Right cardiac atrium (tissue), 5 donors: ENCODE data around the gene ZIC2. TPM values are rescaled to one million over a fixed set of nuclear protein-coding genes. Genes with fewer than 3 reads are reported as not detected.

Source experiments
- ATAC-seq, 2 donors: fragments of 200-7000 bp; cut with Tn5 transposase; one replicate each; pipeline versions ENCODE4 v1.8.0 to v1.9.1; 2020; ENCODE audit warnings: moderate library complexity in 2 of 2, mild to moderate bottlenecking in 1 of 2
- DNase-seq, 3 donors: peaks; one replicate each; pipeline ENCODE4 v3.0.0-alpha.2; 2020
- H3K27ac ChIP-seq: one replicate; pipeline ENCODE4 v1.5.1; 2013; ENCODE audit warnings: mild to moderate bottlenecking, low read length, control low read depth, moderate library complexity
- H3K27me3 ChIP-seq: one replicate; pipeline ENCODE4 v1.6.1; 2013; ENCODE audit not compliant: control insufficient read depth, insufficient read depth
- H3K4me1 ChIP-seq: one replicate; pipeline ENCODE4 v1.6.1; 2013; ENCODE audit warnings: low read length; ENCODE audit not compliant: control insufficient read depth, insufficient read depth
- H3K4me3 ChIP-seq: one replicate; pipeline ENCODE4 v1.5.1; 2013; ENCODE audit warnings: low read length, control low read depth
- H3K9me3 ChIP-seq: one replicate; pipeline ENCODE4 v1.6.1; 2013; ENCODE audit warnings: low read length; ENCODE audit not compliant: control insufficient read depth
- WGBS: extraction: QIAGEN DNeasy Blood & Tissue Kit; methylation state at CpG from one replicate; pipeline ENCODE4 v1.1.7; 2013; 5-methylcytosine and 5-hydroxymethylcytosine counted together
- intact Hi-C, 4 donors: fragments of 100-400 bp; cut with DNase I; formaldehyde crosslinking; loops; one replicate each; pipeline versions ENCODE4 v1.11.0 to v1.14.0; 2022 to 2023
- polyA plus RNA-seq: library from polyadenylated mRNA; stranded (reverse); fragments of 200-250 nt; gene quantifications from one replicate; pipeline ENCODE4 v1.2.3, GENCODE V29; 2013
- total RNA-seq, 4 donors: library from RNA; stranded (reverse); fragmentation: NEBNext Ultra II Directional; extraction: Animal tissue kit (Norgen Biotek cat#: 25700); gene quantifications; one replicate each; pipeline ENCODE4 v1.2.1, GENCODE V29; 2021
- donor health status: healthy with polysubstance abuse.
- donor health status: DM: no; HTN: yes; CAD: no.
- donor health status: DM: no; HTN: no; CAD: no.
- donor health status: DM: no; HTN: yes; CAD: no; lungs with severe emphysema.
- donor health status: DM: yes; HTN: yes; CAD: no.

ZIC2 gene
- total and polyA plus RNA-seq, 5 donors, result not detected

DNA sequence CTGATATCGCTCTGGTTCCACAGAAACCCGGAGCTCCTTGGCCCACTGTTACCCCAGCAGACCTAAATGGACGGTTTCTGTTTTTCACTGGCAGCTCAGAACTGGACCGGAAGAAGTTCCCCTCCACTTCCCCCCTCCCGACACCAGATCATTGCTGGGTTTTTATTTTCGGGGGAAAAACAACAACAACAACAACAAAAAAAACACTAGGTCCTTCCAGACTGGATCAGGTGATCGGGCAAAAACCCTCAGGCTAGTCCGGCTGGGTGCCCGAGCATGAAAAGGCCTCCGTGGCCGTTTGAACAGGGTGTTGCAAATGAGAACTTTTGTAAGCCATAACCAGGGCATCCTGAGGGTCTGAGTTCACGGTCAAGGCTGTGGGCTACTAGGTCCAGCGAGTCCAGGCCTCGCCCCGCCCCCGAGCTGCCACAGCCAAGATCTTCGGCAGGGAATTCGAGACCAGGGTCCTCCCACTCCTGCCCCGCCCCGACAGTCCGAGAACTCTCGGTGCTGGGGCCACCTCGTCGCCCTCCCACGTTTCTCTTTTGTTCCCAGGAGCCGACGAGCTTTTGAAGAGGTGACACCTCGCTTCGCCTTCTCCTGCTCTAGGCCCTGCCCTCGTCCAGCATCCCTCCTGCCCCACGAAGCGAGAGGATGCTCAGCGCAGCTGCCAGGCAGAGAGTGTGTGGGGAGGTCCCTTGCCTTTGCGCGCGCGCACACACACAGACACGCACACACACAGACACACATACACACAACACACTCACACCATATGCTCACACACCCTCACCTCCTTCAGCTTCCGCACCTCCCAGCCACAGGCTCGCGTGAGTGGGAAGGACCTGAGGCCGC is 8.8 kb downstream of the ZIC2 start:
- intact Hi-C loops, result no loop called here
- DNase-seq (peak in 1 of 3 donors; percentile 11), ATAC-seq (peak; percentile 11)
- WGBS, result 8% methylated on average over 42 of the region's 42 CpGs
- Histone ChIP-seq H3K9me3 (no peaks in the 10 kb centered on the region), H3K27me3 (peaks cover 8% of the 10 kb centered on the region), H3K4me1 (no peaks in the 10 kb centered on the region), H3K27ac (no peak overlapping the region), H3K4me3 (no peak overlapping the region)

DNA sequence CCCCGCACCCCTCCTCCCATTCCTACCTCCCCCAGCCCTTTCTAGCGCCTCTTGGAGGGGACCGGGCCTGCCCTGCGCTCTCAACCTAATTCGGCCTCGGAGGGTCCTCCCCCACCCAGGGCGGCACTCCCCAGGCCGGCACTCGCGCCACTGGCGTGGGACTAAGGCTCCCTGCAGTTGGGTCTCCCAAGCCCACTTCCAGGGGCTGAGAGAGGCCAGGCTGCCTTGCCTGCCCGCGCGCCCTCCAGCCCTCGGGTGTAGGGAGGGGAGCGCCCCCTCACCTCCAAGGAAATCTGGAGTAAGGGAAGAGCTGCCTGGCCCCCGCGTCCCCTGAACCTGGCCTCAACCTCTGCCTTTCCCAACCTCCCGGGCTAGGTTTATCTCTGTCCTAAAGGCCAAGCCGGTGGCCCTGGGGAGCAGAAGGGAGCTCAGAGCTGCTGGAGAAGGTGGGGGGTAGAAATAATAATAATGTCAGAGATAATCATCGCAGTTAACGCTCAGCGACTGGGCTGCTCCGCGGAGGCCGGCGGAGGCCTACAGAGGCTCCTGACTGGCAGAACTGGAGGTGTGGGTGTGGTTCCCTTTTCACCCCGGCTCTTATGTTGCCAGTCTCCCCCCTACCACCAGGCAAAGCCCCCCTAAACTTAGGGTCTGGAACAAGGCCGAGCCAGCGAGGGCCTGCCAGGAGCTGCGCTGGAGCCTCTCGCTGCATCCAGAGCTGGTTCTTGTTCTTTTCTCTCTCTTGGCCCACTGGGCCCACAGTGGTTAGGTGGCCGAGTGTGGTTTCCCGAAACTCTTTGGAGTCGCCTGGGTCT is 9.6 kb downstream of the ZIC2 start:
- ATAC-seq (peak in 1 of 2 donors; percentile 40), DNase-seq (peak in 1 of 3 donors; percentile 20)
- intact Hi-C loops, result no loop called here
- no peak overlapping the region for H3K4me3 ChIP-seq
- peaks cover 10% of the 10 kb centered on the region for H3K27me3 ChIP-seq
- no peaks in the 10 kb centered on the region for H3K9me3 ChIP-seq
- H3K27ac ChIP-seq, result no peak overlapping the region
- 8% methylated on average over 35 of the region's 35 CpGs for WGBS
- H3K4me1 ChIP-seq, result no peaks in the 10 kb centered on the region

DNA sequence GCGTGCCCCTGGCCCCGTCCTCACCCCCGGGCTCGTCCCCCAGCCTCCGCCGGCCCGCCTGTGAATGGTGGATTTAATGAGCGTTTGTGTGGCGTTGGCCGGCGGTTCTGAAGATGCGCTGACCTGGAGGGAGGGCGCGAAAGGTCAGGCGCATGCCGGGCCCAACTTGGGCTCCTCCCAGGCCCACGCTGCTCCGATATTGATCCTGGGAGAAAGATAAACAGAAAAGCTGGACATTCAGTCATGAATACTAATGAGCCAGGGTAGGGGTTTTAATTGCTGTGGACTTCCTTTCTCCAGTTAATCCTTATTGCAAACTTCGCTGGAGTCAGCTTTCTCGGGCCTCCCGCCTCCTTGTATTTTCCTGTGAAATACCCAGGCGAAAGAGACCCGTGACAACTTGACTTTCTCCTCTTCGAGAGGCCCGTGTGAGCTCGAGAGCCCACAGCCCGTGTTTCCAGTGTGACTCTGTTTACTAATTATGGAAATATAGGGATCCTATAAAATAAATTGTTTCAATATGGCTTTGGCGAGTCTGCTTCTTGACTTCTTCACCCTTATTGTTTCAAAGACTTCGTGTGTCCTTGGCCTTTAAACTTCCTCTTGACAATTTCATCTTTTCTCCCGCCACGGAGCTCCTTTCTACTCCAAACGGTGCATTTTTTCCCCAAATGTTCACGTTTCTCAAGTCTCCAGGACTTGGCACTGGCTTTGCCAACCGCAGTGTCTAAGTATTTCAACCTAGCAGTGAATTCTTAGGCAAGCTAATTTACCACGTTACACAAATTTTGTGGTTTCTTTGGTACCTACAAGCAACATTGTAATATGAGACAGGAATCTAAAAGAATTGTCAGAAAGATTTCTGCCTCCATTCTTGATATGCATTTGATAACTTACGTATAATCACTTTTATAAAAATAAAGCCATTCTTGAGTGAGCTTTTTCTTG is 10.5 kb downstream of the ZIC2 start:
- Histone ChIP-seq H3K27ac (no peak overlapping the region), H3K4me1 (no peaks in the 10 kb centered on the region), H3K27me3 (peaks cover 10% of the 10 kb centered on the region), H3K9me3 (no peaks in the 10 kb centered on the region), H3K4me3 (no peak overlapping the region)
- WGBS, result 9% methylated on average over 36 of the region's 36 CpGs
- DNase-seq (no peak), ATAC-seq (no peak)
- intact Hi-C loops, result no loop called here

DNA sequence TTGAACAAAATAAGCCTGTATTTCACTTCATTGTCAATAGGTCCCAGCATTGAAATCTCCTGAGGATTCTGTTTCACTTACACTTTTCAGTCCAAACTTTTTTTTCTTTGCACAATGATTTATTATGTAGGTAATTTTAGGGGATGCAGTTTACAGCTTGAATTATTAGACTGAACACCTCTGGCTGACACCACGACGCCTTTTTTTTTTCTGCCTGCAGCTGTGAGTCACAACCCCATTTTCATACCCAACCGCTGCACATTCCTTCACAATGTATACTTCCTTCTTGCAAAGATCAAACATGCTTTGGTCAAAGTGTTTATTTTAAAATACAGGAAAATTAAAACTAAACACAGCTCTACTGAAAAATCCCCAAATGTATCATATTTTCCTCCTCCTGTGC is 11.4 kb downstream of the ZIC2 start:
- DNase-seq, result no peak
- Histone ChIP-seq H3K4me1 (no peaks in the 10 kb centered on the region), H3K27ac (no peak overlapping the region), H3K9me3 (no peaks in the 10 kb centered on the region), H3K4me3 (no peak overlapping the region), H3K27me3 (peaks cover 11% of the 10 kb centered on the region)
- no peak for ATAC-seq
- WGBS, result 7% methylated on average over 3 of the region's 3 CpGs
- intact Hi-C loops, result no loop called here

DNA sequence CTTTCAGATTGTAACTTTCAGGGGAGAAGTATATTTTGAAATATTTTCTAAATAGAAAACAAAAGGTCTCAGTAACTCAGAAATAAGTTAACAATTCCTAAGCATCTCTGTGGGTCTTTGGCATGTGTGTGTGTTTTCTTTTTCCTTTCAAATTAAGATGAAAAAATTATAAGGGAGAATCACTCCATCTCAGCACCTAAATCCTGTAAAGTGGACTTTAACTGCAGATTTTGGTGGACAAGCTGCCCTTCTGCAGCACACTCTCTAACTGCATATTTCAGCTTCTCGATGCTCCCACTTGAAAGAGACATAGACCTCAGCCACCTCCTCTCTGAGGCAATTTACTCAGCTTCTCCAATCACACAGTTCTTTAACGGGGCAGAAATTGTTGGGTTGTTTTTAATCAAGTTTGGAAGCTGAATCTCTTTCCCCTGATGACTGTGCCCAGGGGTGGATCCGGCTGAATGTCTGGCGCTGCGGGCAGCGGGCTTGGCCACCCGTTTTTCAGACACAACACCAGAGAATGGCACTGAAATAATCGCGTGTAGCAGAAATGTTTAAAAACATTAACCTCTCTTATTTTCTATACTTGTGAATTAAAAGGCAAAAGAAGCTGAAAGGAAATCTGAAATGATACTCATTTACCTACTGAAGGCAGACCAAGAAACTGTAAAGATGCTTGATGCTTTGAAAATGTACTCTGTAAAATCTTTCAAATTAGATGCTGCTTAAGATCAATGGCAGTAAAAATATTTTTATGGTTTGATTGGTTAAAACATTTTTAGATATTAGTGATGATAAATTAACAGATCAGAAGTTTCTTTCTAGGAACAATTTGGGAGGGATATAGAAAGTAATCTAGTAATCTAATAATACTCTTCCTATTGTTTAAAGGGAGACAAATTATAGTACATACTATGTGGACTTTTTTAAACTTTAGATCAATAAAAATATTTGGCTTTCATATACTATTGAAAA is 12.4 kb downstream of the ZIC2 start:
- ATAC-seq (no peak), DNase-seq (no peak)
- intact Hi-C loops, result no loop called here
- H3K9me3 ChIP-seq, result no peaks in the 10 kb centered on the region
- H3K4me1 ChIP-seq, result no peaks in the 10 kb centered on the region
- no peak overlapping the region for H3K27ac ChIP-seq
- H3K4me3 ChIP-seq, result no peak overlapping the region
- WGBS, result 11% methylated on average over 9 of the region's 9 CpGs
- peaks cover 12% of the 10 kb centered on the region for H3K27me3 ChIP-seq

DNA sequence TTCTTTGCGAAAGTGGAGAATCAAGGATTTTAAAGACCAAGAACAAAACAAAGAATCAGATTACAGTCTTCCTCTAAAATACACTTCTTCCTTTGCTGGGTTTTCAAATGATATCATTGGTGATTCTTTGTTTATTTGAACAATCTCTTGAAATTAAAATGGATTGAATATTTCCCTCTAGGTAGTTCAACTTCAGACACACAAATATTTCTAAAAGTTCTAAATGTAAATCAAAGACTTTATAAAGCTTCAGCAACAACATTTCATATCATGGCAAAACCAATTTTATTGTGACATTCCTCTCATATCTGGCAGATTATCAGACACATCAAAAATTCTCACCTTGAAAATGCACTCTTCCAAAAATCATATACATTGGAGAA is 13.0 kb downstream of the ZIC2 start:
- Histone ChIP-seq H3K27me3 (peaks cover 12% of the 10 kb centered on the region), H3K4me1 (no peaks in the 10 kb centered on the region), H3K9me3 (no peaks in the 10 kb centered on the region), H3K4me3 (no peak overlapping the region), H3K27ac (no peak overlapping the region)
- 18% methylated on average over 1 of the region's 1 CpG for WGBS
- ATAC-seq (no peak), DNase-seq (no peak)
- intact Hi-C loops, result no loop called here

DNA sequence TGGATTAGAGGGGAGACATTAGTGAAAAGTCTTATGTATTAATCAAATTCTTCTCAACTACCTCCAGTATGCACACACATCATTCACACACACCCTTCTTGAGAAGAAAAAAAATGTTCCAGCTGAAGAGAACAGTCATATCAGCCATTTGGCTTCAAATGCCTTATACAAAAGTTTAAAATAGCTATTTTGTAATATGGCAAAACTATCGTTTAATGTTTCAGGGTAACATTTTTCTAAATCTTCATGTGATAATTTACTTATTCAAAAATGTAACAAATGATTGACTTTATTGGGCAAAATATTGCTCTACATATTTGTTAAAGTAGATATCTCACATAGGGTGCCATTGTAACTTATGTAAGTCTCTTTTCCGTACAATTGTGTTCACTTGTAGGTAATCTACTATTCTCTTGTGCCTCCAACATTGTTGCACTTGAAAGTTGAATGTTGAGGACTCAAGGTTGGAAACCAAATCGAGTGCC is 13.6 kb downstream of the ZIC2 start:
- Histone ChIP-seq H3K9me3 (no peaks in the 10 kb centered on the region), H3K4me1 (no peaks in the 10 kb centered on the region), H3K27ac (no peak overlapping the region), H3K4me3 (no peak overlapping the region), H3K27me3 (peaks cover 12% of the 10 kb centered on the region)
- DNase-seq (no peak), ATAC-seq (no peak)
- intact Hi-C loops, result no loop called here
- 20% methylated on average over 3 of the region's 3 CpGs for WGBS

DNA sequence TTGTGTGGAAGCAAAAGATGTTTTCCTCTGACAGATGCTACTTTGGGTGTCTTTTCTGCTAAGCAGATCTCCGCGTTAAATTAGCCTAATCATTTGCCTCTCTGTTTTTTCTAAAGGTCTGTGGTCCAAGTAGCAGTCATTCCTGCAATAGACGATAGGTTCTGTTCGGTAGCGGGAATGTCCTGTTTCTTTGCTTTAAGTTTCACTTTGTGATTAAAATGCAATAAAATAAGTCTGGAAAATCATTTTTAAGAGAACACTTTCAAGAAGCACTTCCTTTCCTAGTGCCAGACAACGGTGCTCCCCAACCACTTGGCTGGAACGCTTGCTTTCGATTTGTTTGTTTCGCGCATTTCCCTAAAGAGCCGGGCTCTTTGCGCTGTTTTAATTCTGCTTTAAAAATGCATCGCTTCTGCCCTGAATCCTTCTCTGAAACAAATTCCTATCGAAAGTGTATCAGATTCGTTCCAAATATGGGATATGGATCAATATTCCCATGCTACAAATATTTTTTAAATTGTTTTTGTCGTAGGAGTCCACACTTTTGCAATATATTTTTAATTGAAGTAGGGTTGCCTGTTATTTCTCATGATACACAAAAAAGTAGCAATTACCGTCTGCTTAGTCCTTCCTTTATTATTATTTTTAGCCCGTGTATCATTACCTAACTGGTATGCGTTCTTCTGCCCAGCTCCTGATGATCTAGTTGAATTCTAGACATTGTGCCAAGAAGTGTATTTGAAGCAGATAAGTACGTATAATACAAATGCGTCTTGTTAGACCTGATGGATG is 14.2 kb downstream of the ZIC2 start:
- 8% methylated on average over 21 of the region's 21 CpGs for WGBS
- peak overlapping the region; percentile 22 for H3K4me3 ChIP-seq
- no peak for DNase-seq
- H3K27ac ChIP-seq, result no peak overlapping the region
- no peaks in the 10 kb centered on the region for H3K4me1 ChIP-seq
- ATAC-seq, result no peak
- intact Hi-C loops, result no loop called here
- H3K9me3 ChIP-seq, result no peaks in the 10 kb centered on the region
- H3K27me3 ChIP-seq, result peaks cover 12% of the 10 kb centered on the region

DNA sequence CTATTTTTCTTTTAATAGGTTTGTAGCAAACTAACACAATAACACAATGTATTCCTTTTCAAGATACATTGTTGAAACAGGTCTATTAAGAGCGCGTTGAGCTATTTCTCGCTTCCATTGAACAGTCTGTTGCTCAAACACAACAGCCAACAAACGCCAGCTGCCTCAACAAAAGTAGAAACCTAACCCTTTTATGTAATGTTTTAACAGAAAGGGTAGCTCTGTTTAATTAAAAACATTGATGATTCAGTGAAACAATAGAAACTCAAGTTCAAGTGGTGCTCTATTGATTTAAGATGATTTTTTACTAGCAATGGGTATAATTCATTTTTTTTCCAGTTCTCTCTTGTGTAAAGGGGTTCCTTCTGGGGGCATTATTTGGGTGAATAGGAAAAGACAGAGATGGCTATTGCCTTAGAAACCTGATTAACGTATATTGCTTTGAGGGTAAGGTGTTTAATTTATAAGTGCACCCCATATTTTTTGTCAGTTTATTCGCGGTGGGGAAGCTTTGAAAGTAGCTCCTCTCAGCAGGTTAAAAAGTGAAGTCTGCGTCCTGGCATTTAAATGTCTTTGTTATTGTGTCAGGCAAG is 14.9 kb downstream of the ZIC2 start:
- H3K27me3 ChIP-seq, result peaks cover 12% of the 10 kb centered on the region
- intact Hi-C loops, result no loop called here
- WGBS, result 18% methylated on average over 8 of the region's 8 CpGs
- no peak for DNase-seq
- no peaks in the 10 kb centered on the region for H3K9me3 ChIP-seq
- no peak overlapping the region for H3K4me3 ChIP-seq
- H3K4me1 ChIP-seq, result no peaks in the 10 kb centered on the region
- no peak overlapping the region for H3K27ac ChIP-seq
- no peak for ATAC-seq
